ENCODE results near the gene FNIP2.

Gene FNIP2

GRCh38 chr4:158850800-158851644 is 82.2 kb downstream of the FNIP2 start:
- intact Hi-C loops (cut with DNase I) = loop anchor here (5.0 to 10.0 kb wide), 4 partner anchors 84 to 594 kb away; partner anchors contain the start of gene FNIP2
- peak in 1 of 42 donors; percentile 37 for DNase-seq

GRCh38 chr4:158854236-158854635 is 85.4 kb downstream of the FNIP2 start:
- no peak for DNase-seq
- intact Hi-C loops (cut with DNase I) = loop anchor here (5.0 to 10.0 kb wide), 4 partner anchors 87 to 591 kb away; partner anchors contain the start of gene FNIP2

DNA sequence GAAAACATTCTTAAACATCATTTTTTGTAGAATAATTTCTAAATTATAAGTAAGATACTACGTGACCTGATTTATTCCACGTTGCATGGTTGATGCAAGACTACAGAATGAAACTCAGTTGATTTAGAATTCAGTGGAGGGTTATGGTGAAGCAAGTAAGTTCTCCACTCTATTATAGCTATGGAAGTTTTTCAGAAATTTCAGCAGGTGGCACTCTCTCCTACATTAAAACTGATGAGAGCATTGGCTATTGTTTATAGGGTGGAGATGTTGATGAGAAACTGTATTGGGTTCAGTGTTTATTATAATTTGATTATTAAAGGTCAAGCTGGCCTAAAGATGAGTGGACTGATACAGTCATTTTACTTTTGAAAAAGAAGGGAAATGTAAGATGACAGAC is 88.0 kb downstream of the FNIP2 start:
- intact Hi-C loops (cut with DNase I) = loop anchor here (5.0 to 10.0 kb wide), 3 partner anchors 320 to 588 kb away; no protein-coding TSS in a partner anchor
- peak in 1 of 42 donors; percentile 17 for DNase-seq

DNA sequence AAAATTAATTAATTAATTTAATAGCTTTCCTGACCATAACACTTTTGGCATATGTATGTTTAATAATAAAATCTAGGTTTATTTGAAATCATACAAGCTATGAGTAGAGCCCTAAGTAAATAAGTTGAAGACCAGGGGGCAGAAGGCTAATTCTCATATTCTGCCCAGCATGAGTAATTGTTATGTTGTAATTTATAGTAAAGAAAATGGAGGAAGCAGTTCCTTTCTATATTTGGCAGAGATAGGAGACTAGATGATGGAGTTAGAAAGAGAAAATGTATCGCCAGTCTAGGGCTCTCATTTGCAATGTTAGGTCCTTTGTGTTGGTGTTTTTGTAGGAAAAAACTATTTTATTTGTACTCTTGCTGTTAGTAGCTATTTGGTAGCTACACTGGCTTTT is 89.1 kb downstream of the FNIP2 start:
- DNase-seq = no peak
- intact Hi-C loops (cut with DNase I) = loop anchor here (5.0 to 10.0 kb wide), 3 partner anchors 319 to 587 kb away; no protein-coding TSS in a partner anchor

- intact Hi-C loops (cut with DNase I) = loop anchor here (5.0 to 10.0 kb wide), 3 partner anchors 319 to 586 kb away; no protein-coding TSS in a partner anchor
Observed at GRCh38 chr4:158858410-158859199, 89.8 kb downstream of the FNIP2 start.

GRCh38 chr4:158859661-158860060 is 90.8 kb downstream of the FNIP2 start:
- intact Hi-C loops (cut with DNase I) = loop anchor here (5.0 to 10.0 kb wide), 3 partner anchors 318 to 585 kb away; no protein-coding TSS in a partner anchor

More at GRCh38 chr4:158858410-158859199, 89.8 kb downstream of the FNIP2 start:
- no peak for DNase-seq

DNA sequence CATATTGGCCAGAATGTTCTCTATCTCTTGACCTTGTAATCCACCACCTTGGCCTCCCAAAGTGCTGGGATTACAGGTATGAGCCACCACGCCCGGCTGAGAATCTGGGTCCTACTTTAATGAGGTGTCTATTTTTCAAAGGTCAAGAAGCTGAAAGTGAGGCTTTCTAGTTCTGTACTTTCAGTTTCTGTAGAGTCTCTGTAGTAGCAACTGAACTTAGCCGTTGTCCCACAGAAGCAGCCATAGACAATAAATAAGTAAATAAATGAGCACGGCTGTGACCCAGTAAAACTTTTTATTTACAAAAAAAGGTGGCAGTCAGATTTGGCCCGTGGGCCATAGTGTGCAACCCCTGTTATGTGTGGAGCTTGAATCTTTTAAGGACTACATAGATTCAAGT is 92.0 kb downstream of the FNIP2 start:
- intact Hi-C loops (cut with DNase I) = no loop called here
- DNase-seq = no peak

More at GRCh38 chr4:158859661-158860060, 90.8 kb downstream of the FNIP2 start:
- DNase-seq = no peak

GRCh38 chr4:158861281-158861680 is 92.5 kb downstream of the FNIP2 start:
- no peak for DNase-seq
- intact Hi-C loops (cut with DNase I) = no loop called here

DNA sequence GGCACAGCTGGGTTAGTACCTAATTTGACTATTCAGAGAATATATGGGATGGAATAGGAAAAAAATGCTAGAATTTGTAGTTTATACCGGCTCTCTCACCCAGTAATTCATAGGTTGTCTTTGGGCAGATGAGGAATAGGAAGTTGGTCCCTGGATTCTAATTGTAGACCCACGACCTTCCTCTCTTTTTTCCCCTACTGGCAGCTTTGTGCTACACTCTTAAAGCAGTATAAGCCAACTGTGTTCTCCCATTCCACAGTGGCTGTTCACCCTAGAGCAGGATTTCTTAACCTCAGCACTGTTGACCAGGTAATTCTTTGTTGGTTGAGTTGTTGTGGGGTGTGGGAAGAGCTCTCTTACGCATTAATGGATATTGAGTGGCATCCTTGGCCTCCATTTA is 92.9 kb downstream of the FNIP2 start:
- no peak for DNase-seq
- intact Hi-C loops (cut with DNase I) = no loop called here

- intact Hi-C loops (cut with DNase I) = no loop called here
- DNase-seq = no peak
Observed at GRCh38 chr4:158863296-158863695, 94.5 kb downstream of the FNIP2 start.

DNA sequence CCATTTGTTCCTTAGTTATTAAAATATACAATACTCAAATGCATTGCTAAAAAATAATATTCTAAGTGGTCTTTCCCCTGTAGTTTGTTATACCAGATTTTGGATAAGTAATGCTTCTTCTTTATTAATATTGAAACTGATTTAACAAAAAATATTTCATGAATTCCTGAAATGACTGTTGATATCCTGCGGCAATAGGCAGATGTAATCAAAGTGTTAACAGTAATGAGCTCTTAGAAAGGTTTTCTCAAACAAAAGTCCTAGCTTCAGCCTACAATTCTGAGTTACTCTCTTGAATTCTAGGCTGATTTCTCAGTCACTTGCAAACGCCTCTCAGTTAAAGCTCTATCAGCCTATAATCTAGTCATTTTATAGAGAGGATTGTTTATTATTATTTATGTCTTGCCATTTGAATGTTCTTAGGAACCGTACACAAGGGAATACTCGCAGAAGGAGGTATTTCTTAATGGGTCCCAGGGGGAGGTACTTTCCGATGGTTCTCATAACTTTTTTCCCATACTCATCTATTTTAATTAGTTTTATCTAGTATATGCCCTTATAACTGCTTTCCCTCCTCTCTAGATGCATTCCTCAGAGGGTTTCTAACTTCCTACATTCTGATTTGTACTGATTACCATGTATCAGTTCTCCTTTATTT is 96.8 kb downstream of the FNIP2 start:
- intact Hi-C loops (cut with DNase I) = no loop called here
- no peak for DNase-seq

DNA sequence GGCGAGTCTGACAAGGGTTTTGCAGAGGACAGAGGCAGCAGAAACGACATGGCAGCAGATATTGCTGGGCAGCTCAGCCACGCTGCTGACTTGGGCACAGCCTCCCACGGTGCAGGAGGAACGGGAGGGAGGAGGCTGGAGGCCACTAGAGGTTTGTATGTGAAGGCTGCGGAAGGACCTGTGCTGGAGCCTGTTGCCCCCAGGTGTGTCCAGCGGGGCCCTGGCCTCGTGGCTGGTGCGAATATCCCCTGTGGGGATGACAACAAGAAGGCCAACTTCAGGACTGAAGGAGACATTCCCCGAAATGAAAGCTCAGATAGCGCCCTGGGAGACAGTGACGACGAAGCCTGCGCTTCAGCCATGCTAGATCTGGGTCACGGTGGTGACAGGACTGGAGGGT is 100.2 kb downstream of the FNIP2 start:
- intact Hi-C loops (cut with DNase I) = no loop called here
- DNase-seq = no peak

DNA sequence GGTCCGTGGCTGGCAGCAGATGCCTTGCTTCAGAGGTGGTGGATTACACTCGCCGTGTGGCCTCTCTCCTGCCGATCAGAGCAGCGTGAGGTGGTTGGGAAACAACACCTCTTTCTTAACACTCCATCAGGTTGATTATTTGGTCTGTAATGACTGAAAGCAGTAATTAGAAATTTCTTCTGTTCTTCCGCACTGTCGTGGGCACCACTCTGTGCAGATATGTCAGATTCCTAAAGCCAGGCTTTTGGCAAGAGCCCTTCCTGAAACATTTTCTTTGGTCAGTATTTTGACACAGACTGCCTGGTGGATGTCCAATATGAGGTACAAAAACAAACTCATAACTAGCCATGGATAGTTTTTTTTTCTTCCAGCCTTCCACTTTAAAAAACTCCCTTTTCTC is 100.9 kb downstream of the FNIP2 start:
- no peak for DNase-seq
- intact Hi-C loops (cut with DNase I) = no loop called here

GRCh38 chr4:158870282-158870625 is 101.4 kb downstream of the FNIP2 start:
- intact Hi-C loops (cut with DNase I) = no loop called here
- no peak for DNase-seq

DNA sequence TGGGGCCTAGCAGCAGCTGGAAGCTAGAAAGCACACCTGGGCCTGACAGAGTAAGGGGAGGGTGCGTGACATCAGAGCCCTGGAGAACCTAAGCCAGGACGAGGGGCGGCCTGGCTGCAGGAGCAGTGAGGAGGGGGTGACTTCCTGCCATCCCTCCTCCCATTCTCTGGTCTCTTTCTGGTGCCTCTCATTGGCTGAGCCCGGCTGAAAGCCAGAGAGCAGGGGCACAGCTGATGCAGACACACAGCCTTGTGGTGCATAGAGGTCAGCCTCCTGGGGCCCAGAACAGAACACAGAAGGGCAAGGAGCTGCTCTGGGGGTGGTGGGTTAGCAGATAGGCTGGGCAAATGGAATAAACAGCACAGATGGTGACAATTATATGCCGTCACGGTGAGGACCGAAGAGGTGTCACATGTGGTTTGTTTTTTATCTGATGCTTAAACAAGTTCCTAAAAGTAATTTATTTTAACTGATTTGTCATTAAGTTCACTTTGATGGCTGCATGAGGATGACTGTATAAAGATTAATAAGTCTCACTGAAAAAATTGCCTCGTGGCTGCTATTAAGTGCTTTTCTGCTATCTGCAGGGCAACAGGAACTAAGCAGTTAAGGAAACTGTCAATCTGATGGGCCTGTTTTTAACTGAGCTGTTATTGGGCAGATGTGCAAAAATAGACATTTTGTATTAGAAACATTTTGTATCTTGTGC is 102.0 kb downstream of the FNIP2 start:
- intact Hi-C loops (cut with DNase I) = no loop called here
- DNase-seq = no peak

DNA sequence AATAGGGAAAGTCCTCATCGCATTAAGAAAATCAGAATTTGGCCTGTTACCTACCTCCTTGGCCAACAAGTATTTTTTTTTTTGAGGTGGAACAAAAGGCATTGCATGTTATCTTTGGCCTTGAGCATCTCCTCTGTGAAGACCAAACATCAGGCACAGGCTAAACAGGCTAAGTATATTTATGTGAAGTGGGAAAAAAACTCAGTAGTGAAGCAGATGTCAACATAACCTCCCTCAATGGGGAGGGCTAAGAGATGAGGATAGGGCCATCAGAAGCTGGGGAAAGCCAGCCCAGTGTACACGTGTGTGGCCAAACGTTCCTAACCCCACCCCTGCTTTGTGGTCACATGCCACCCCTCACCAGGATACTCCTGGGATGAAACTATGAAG is 102.5 kb downstream of the FNIP2 start:
- intact Hi-C loops (cut with DNase I) = no loop called here
- no peak for DNase-seq

DNA sequence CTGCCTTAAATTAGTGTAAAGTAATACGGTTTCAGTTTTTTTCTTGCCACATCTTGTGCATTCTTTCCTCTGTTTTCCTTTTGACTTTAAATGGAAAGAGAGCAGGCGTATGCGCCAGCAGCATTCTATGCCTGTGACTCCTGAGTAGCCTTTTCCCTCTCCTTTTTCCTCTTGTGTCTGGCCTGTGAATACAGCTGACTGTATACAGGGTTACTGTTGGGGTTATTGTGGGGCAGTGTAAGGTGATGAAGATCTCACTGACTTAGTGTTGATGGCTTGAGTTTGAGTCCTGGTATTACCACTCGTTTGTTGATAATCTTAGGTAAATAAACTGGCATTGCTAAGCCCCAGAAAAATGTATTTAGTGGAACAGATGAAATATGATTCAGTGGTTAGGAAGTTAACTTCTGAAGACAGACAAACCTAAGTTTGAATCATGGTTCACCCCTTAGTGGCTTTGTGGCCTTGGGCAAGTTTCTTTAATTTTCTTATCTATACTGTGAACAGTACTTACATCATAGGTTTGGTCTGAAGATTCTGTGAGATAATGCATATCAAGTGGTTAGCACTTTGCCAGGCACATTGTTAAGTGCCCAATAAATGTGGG is 105.1 kb downstream of the FNIP2 start:
- no peak for DNase-seq
- intact Hi-C loops (cut with DNase I) = no loop called here

DNA sequence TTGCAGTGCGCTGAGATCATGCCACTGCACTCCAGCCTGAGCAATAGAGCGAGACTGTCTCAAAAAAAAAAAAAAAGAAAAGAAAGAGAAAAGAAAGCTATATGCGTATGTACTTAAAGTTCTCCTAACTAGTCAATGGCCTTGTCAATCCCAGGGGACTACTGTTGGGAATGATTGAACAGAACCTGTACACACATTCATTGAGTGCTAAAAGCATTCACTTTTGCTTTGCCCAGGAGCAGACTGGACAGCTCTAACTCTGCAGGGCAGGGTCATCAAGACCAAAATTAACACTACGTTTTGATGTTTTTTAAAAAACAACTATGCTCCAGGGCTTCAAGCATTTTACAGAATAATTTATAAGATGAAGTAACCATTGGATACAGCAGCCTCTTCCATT is 106.2 kb downstream of the FNIP2 start:
- no peak for DNase-seq
- intact Hi-C loops (cut with DNase I) = no loop called here
